NCI-H187 (cell line): Measurements from ENCODE around the gene HOXA9.

ENCODE experiments used
- DNase-seq, 2 experiments: peaks; one replicate each; lab custom pipeline; 2025; lab: John Stamatoyannopoulos, UW

HOXA9 gene

DNA sequence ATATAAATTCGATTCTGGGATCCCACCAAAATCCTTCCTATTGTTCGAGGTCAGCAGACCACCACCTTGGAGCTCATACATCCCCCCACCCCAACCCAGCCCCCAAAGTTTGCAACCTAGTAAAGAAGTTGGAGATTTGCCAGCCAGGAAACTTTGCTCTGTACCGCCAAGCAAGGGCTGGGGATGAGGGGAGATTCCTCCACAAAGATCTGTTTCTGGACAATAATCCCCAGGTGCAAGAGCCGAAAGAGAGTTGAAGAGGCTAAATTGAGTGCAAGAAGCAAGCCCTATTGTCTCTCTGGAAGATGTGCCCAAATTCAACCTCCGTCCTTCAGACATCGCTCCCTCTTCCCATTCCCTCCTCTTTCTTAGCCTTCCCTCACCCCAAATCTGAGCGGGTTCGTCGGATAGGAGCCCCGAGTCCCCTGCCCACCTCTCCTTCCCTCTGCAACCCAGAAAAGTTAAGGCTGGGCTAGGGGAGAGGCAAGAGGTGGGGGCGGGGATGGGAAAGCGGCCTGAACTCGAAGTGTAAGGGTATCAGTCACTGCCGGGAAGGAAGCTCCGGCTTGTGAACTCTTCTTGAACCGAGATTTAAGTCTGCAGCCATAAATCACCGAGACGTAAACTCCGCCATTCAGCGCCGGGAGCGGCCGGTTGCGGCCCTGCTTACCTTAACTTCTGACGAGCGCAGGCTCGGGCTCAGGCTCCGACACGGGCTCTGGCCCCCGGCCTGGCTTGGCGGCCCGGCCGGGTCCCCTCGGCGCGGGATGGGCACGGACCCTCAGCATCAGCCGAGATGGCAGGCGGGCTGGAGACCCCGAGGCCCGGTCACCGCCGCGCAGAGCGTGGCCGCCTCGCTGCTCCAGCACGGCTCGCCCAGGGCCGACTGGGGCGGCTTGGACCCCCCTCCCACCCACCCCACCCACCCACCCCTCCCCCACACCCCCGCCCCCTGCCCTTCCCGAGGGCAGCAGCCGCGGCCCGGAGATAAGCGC is 52.1 kb downstream of the HOXA9 start:
- DNase-seq: peak in 1 of 2 experiments; percentile 19
